ENCODE data around the gene SEMG1. TPM values are rescaled to one million over a fixed set of nuclear protein-coding genes. Genes with fewer than 3 reads are reported as not detected.

SEMG1 gene
- total RNA-seq, 4 donors from 2014 or later = not detected

GRCh38 chr20:45253261-45253660, 46.4 kb downstream of the SEMG1 start:
- no peaks in the 10 kb centered on the region for H3K9me3 ChIP-seq
- no peaks in the 10 kb centered on the region for H3K36me3 ChIP-seq
- TF ChIP-seq CTCF (IDR thresholded peaks at IDR 0.05) (no peak), POLR2A (IDR thresholded peaks at IDR 0.05) (no peak)
- no peak for DNase-seq
- H3K4me1 ChIP-seq = peaks cover 0 to 6% (median 0%) of the 10 kb centered on the region in 4 donors
- H3K27ac ChIP-seq = no peak overlapping the region
- H3K4me3 ChIP-seq = no peak overlapping the region
- H3K27me3 ChIP-seq = no peaks in the 10 kb centered on the region

- peak in 2 of 3 donors; percentile 52 to 54 for DNase-seq
- Histone ChIP-seq H3K4me1 (peaks cover 0 to 6% (median 0%) of the 10 kb centered on the region in 4 donors), H3K9me3 (no peaks in the 10 kb centered on the region), H3K27me3 (no peaks in the 10 kb centered on the region), H3K36me3 (no peaks in the 10 kb centered on the region), H3K4me3 (no peak within 1 kb of the TSS), H3K27ac (peak within 1 kb of the TSS in 1 of 4 donors; percentile 4)
- TF ChIP-seq CTCF (IDR thresholded peaks at IDR 0.05) = no peak
- no peak for TF ChIP-seq POLR2A (IDR thresholded peaks at IDR 0.05)
These were observed 47.8 kb downstream of the SEMG1 start, which contains the start of gene SLPI for GRCh38 chr20:45254383-45255262. Gene SLPI (minus strand): TSS chr20:45254564. CDS start chr20:45254543, 21 bp downstream.

- no peaks in the 10 kb centered on the region for H3K9me3 ChIP-seq
- H3K4me1 ChIP-seq = peaks cover 0 to 6% (median 0%) of the 10 kb centered on the region in 4 donors
- H3K36me3 ChIP-seq = no peaks in the 10 kb centered on the region
- no peak for DNase-seq
- no peak overlapping the region for H3K27ac ChIP-seq
- TF ChIP-seq CTCF (IDR thresholded peaks at IDR 0.05) (no peak), POLR2A (IDR thresholded peaks at IDR 0.05) (no peak)
- no peaks in the 10 kb centered on the region for H3K27me3 ChIP-seq
- no peak overlapping the region for H3K4me3 ChIP-seq
These were observed 50.3 kb downstream of the SEMG1 start for GRCh38 chr20:45257161-45257560.

GRCh38 chr20:45257711-45258110, 50.9 kb downstream of the SEMG1 start:
- Histone ChIP-seq H3K4me1 (peaks cover 0 to 6% (median 0%) of the 10 kb centered on the region in 4 donors), H3K4me3 (no peak overlapping the region), H3K9me3 (no peaks in the 10 kb centered on the region), H3K36me3 (no peaks in the 10 kb centered on the region), H3K27me3 (no peaks in the 10 kb centered on the region), H3K27ac (no peak overlapping the region)
- TF ChIP-seq CTCF (IDR thresholded peaks at IDR 0.05) (no peak), POLR2A (IDR thresholded peaks at IDR 0.05) (no peak)
- DNase-seq = no peak

GRCh38 chr20:45258259-45258658, 51.4 kb downstream of the SEMG1 start:
- Histone ChIP-seq H3K4me1 (peaks cover 0 to 6% (median 0%) of the 10 kb centered on the region in 4 donors), H3K27me3 (no peaks in the 10 kb centered on the region), H3K4me3 (no peak overlapping the region), H3K9me3 (no peaks in the 10 kb centered on the region), H3K36me3 (no peaks in the 10 kb centered on the region), H3K27ac (no peak overlapping the region)
- no peak for DNase-seq
- TF ChIP-seq POLR2A (IDR thresholded peaks at IDR 0.05) (no peak), CTCF (IDR thresholded peaks at IDR 0.05) (no peak)

All from Peyer's patch (tissue), 4 donors.